Activated CD8-positive, alpha-beta memory T cell treated with anti-CD3 and anti-CD28 coated beads, Interleukin-2, amount 50 U/mL, for 4 hours (primary cell): ENCODE measurements around the gene ARL2.
"Not testable (repeated sequence)": the region's sequence is repeated elsewhere in the genome, so short reads cannot be mapped to it uniquely, and the experiment has no call there.

ENCODE experiments used
- DNase-seq: peaks from one replicate; pipeline ENCODE4 v3.0.0-alpha.2; 2020

Gene ARL2

DNA sequence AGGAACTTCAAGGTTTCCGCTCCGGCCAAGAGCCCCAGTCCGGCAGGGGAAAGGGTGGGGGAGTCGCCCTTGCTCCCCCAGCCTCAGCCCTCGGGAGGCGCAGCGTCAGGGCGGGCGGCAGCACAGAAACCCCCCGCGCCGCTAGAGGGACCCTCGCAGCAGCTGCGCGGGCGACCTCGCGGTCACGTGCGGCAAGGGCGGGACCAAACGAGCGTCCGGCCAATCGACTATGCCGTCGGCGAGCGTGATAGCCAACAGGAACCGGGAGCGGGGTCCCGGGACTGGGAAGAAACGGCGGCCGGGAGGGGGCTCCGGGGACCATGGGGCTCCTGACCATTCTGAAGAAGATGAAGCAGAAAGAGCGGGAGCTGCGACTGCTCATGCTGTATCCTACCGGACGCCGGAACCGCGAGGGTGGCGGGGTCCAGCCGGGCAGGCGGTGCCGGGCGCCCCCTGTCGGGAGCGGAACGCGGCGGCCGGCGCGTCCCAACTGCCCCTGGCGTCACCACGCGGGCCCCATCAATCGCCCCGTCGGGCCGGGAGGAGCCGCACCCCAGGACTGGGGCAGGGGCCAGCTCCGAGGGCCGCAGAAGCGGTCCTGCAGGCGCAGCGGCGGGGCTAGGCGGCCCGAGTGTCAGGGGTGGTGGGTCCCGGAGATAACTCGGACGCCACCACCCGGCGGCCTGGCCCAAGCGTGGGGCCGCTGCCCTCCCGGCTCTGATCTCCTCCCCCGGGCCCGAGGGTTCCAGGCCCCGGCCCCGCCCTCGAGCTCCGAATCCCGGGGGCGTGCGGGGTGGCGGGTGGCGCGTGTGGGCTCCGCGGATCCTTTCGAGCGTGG lies at the start of gene ARL2:
TSS of gene ARL2 (plus strand) at position 273 of the 838 bp plus-strand sequence. CDS start at position 321, 48 bp downstream.
- DNase-seq = peak; percentile 90

- no peak for DNase-seq
Observed at GRCh38 chr11:64967375-64967774, 46.6 kb upstream of the ARL2 start.

DNA sequence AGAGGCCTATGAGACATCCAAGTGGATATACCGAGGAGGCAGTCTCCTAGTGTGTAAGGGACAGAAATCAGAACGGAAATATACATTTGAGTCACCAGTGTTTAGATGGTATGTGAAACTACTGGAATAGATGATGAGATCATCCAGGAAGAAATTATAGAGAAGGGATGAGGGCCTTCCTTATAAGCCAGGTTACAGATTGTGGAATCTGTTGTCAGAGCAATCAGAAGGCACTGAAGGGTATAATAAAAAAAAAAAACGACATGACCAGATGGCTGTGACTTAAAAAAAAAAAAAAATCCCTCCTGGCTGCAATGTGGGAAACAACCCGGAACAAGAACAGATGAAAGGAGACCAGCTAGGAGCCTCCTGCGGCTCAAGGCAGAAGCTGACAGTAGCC lies 44.8 kb upstream of the ARL2 start:
- no peak for DNase-seq

DNA sequence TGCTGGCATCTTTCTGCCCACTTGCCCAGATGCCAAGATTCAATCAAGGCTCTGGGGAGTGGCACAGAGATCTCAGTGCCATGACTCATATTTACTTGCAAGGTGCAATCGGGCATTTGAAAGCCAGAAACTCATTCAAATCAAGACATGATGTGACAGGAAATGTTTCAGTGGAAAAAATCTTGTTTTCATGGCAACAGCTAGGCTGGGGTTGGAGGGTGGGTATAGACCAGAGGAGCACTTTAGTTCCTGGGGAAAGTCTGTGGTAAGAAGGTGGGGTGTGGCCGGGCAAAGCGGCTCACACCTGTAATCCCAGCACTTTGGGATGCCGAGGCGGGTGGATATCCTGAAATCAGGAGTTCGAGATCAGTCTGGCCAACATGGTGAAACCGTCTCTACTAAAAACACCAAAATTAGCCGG lies 43.2 kb upstream of the ARL2 start:
- DNase-seq = no peak

GRCh38 chr11:64971421-64972233 lies 42.3 kb upstream of the ARL2 start, which contains the start of gene MAJIN:
Gene MAJIN, minus strand, starts transcription at chr11:64972108. Its CDS starts 12,703 bp downstream, at chr11:64959405.
- DNase-seq = peak; percentile 85

DNA sequence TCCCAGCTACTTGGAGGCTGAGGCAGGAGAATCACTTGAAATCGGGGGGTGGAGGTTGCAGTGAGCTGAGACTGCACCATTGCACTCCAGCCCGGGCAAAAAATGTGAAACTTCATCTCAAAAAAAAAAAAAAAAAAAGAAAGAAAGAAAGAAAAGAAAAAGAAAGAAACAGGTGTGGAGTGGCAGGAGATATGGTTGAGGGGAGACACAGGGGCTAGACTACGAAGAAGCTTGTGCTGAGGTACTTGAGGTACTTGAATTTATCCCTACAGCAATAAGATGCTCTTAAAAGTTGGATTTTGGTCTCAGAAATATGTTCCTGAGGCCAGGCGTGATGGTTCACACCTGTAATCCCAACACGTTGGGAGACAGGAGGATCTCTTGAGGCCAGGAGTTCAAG lies 39.8 kb upstream of the ARL2 start:
- no peak for DNase-seq

GRCh38 chr11:64976651-64977050 lies 37.3 kb upstream of the ARL2 start:
- no peak for DNase-seq

DNA sequence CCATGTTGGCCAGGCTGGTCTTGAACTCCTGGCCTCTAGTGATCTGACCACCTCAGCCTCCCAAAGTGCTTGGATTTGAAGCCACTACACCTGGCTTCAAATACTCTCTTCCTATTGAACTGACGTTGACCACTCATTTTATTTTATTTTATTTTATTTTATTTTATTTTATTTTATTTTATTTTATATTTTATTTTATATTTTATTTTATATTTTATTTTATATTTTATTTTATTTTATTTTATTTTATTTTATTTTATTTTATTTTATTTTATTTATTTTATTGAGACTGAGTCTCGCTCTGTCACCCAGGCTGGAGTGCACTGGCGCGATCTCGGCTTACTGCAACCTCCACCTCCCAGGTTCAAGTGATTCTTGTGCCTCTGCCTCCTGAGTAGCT lies 30.6 kb upstream of the ARL2 start:
- DNase-seq = not testable (repeated sequence)

GRCh38 chr11:64987998-64988854 lies 25.7 kb upstream of the ARL2 start:
- DNase-seq = no peak

DNA sequence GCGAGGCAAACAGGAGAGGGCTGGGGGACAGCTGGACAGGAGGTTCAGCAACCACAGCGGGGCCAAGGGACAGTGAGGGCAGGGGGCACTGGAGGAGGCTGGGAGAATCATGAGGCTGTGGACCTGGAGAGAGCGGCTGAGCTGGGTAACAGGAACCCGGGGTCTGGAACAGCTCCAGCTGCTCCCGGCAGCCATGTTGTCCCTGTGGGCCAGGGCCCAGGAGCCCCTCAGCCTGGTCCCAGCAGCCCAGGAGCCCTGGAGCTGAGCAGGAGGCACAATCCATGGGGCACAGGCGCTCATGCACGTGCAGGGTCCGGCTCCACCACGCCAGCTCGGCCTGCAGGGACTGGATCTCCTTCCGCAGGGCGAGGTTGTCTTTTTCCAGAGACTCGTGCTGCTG lies 24.5 kb upstream of the ARL2 start:
- DNase-seq = no peak

GRCh38 chr11:64990222-64990923 lies 23.6 kb upstream of the ARL2 start:
- no peak for DNase-seq

DNA sequence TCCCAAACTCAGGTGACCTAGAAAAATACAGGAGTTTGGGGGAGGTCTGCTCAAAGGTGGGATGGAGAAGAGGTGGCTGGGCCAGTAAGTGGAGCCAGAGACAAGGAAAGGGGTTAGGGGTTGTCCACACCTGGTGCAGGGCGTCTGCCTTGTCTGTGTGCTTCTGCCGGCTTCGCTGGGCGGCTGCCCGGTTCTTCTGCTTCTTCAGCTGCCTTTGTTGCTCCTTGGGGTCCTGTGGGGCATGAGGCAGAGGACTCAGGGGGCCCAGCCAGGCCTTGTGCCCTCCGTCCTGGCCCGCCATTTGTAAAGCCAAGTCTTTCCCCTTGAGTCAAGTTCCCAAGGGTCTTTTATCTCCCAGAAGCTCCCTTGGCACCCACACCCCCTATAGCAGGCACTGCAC lies 19.6 kb upstream of the ARL2 start:
- no peak for DNase-seq

DNA sequence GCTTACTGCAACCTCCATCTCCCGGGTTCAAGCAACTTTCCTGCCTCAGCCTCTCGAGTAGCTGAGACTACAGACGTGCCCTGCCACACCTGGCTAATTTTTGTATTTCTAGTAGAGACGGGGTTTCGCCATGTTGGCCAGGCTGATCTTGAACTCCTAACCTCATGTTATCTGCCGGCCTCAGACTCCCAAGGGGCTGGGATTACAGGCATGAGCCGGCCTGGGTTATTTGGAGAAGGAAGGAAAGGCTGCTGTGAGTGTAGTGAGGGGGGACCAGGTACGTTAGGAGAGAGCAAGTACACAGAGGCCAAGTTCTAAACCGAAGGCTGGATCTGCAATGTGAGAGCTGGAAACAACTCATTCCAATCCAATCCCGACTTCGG lies 17.6 kb upstream of the ARL2 start:
- no peak for DNase-seq

DNA sequence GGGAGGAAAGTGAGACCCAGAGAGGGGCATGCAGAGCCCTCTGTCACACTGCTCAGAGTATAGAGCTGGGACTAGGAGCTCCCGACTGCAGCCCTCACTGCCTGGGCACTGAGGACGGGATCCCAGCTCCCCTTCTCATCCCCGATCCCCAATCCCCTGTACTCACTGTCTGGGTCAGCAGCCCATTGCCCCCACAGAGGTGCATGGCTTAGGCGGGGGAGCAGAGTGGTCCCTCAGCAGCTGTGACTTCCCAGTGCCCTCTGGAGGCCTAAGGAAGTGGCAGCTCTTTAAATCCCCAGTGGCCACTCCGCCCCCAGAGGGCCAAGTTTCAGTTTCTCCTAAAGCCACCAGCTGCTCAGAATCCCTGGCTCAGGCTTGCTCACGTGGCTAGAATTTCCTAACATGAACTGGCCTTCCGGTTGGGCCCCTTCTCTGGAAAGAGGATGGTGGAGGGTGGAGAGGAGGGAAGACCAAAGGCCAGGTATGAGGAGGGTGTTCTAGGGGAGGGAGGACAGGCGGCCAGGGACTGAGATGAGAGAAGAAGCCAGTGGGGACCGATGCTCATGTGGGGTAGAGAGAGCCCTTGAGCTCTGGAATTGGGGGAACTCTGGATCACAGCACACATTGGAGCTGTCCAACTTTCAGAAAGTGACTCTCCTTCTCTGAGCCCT lies 17.1 kb upstream of the ARL2 start, which contains the start of gene BATF2:
TSS of gene BATF2 (minus strand) at position 262 of the 671 bp plus-strand sequence. CDS start at position 205, 57 bp downstream.
- no peak for DNase-seq

- no peak for DNase-seq
Observed at GRCh38 chr11:64998141-64998540, 15.8 kb upstream of the ARL2 start.

- DNase-seq = no peak
Observed at GRCh38 chr11:64998690-64999431, 15.1 kb upstream of the ARL2 start.

DNA sequence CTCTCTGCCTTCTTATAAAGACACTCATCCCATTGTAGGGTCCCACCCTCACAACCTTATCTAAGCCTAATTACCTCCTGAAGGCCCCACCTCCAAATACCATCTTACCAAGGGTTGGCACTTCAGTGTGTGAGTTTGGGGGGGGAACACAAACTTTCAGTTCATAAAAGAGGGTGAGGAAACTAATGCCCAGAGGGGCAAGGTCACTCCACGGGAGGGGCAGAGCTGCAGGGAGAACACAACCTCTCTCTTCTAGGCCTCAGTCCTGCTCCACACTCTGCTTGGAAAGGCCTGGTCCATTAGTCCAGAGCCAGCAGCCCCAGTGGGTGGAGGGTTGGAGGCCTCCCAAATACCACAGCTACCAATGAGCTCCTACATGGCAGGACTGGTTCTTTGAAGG lies 14.5 kb upstream of the ARL2 start:
- no peak for DNase-seq

GRCh38 chr11:65002706-65003105 lies 11.3 kb upstream of the ARL2 start:
- DNase-seq = no peak

GRCh38 chr11:65003282-65003681 lies 10.7 kb upstream of the ARL2 start:
- DNase-seq = no peak

DNA sequence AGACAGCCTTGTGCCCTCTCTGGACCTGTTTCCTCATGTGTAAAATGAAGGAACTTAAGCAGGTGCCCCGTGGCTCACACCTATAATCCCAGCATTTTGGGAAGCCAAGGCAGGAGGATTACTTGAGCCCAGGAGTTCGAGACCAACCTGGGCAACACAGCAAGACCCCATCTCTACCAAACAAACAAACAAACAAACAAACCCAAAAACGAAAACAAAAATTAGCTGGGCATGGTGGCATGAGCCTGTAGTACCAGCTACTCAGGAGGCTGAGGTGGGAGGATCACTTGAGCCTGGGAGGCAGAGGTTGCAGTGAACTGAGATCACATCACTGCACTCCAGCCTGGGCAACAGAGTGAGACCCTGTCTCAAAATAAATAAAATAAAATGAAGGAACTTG lies 10.0 kb upstream of the ARL2 start:
- not testable (repeated sequence) for DNase-seq

GRCh38 chr11:65008016-65008415 lies 5.9 kb upstream of the ARL2 start:
- no peak for DNase-seq
